ENCODE data around the gene GHRL. TPM values are rescaled to one million over a fixed set of nuclear protein-coding genes. Genes with fewer than 3 reads are reported as not detected.

The GHRL gene
- total RNA-seq, 1 experiment from 2014 or later = not detected

- Histone ChIP-seq H3K4me3 (no peak overlapping the region), H3K4me1 (replicated peaks; ENCODE audit: insufficient read depth) (no peaks in the 10 kb centered on the region), H3K79me2 (ENCODE audit: low read depth) (no peaks in the 10 kb centered on the region), H4K20me1 (ENCODE audit: insufficient read depth) (0 out of 2 replicates have a peak, but pooled peaks cover 7% of the 10 kb centered on the region), H3K9me3 (ENCODE audit: insufficient read depth, low read depth) (no peaks in the 10 kb centered on the region), H3K27me3 (ENCODE audit: insufficient read depth, low read depth) (no peaks in the 10 kb centered on the region), H3K36me3 (ENCODE audit: low read depth) (0 out of 2 replicates have a peak, but pooled peaks cover 9% of the 10 kb centered on the region), H3K27ac (no peak overlapping the region), H3K4me2 (no peak overlapping the region), H2AFZ (no peak overlapping the region), H3F3A (ENCODE audit: insufficient read depth, low read depth) (no peaks in the 10 kb centered on the region; the same call in 1 of the 2 replicates), H3K9me2 (ENCODE audit: insufficient read depth) (no peaks in the 10 kb centered on the region)
- intact Hi-C loops (cut with micrococcal nuclease; ENCODE audit: unreplicated experiment) = no loop called here
- TF ChIP-seq CTCF (conservative IDR thresholded peaks at IDR 0.05) (no peak), EZH2 (IDR thresholded peaks at IDR 0.05; ENCODE audit: low read depth) (no peak)
- DNase-seq = no peak
- no TSS peak for BruUV-seq (replicated peaks)
- ChIA-PET CTCF (interaction anchor here (0.6 kb wide), 1 partner anchor 74 kb away, joined by 4 read pairs; no protein-coding TSS in a partner anchor), POLR2A (ENCODE audit: unreplicated experiment) (interaction anchor here (0.5 to 0.6 kb wide), 3 partner anchors 10 to 138 kb away, joined by 4 to 10 read pairs (median 6); no protein-coding TSS in a partner anchor)
These were observed 6.6 kb downstream of the GHRL start for GRCh38 chr3:10286133-10286524.

GRCh38 chr3:10285272-10286132, 7.2 kb downstream of the GHRL start:
- Histone ChIP-seq H3K4me2 (no peak overlapping the region), H4K20me1 (ENCODE audit: insufficient read depth) (0 out of 2 replicates have a peak, but pooled peaks cover 7% of the 10 kb centered on the region), H3K4me3 (no peak overlapping the region), H3K9me3 (ENCODE audit: insufficient read depth, low read depth) (no peaks in the 10 kb centered on the region), H2AFZ (no peak overlapping the region), H3K4me1 (replicated peaks; ENCODE audit: insufficient read depth) (no peaks in the 10 kb centered on the region), H3K27me3 (ENCODE audit: insufficient read depth, low read depth) (no peaks in the 10 kb centered on the region), H3K9me2 (ENCODE audit: insufficient read depth) (no peaks in the 10 kb centered on the region), H3F3A (ENCODE audit: insufficient read depth, low read depth) (no peaks in the 10 kb centered on the region; the same call in 1 of the 2 replicates), H3K79me2 (ENCODE audit: low read depth) (no peaks in the 10 kb centered on the region), H3K27ac (no peak overlapping the region), H3K36me3 (ENCODE audit: low read depth) (peaks cover 9% of the 10 kb centered on the region; the same call in 1 of the 2 replicates)
- intact Hi-C loops (cut with micrococcal nuclease; ENCODE audit: unreplicated experiment) = no loop called here
- CTCF ChIA-PET = interaction anchor here (0.6 kb wide), 1 partner anchor 74 kb away, joined by 4 read pairs; no protein-coding TSS in a partner anchor
- POLR2A ChIA-PET (ENCODE audit: unreplicated experiment) = interaction anchor here (0.6 kb wide), 1 partner anchor 10 kb away, joined by 10 read pairs; no protein-coding TSS in a partner anchor
- no peak for TF ChIP-seq CTCF (conservative IDR thresholded peaks at IDR 0.05)
- no peak for TF ChIP-seq EZH2 (IDR thresholded peaks at IDR 0.05; ENCODE audit: low read depth)
- BruUV-seq (replicated peaks) = no TSS peak
- no peak for DNase-seq

- intact Hi-C loops (cut with micrococcal nuclease; ENCODE audit: unreplicated experiment) = no loop called here
- no peak overlapping the region for H3K4me3 ChIP-seq
- no peak for DNase-seq
- no peak for TF ChIP-seq EZH2 (IDR thresholded peaks at IDR 0.05; ENCODE audit: low read depth)
- TF ChIP-seq CTCF (conservative IDR thresholded peaks at IDR 0.05) = no peak
- H3K79me2 ChIP-seq (ENCODE audit: low read depth) = no peaks in the 10 kb centered on the region
- no peak overlapping the region for H3K27ac ChIP-seq
- H3K36me3 ChIP-seq (ENCODE audit: low read depth) = peaks cover 17% of the 10 kb centered on the region
- peaks cover 7% of the 10 kb centered on the region; the same call in 1 of the 2 replicates for H4K20me1 ChIP-seq (ENCODE audit: insufficient read depth)
- H3K9me2 ChIP-seq (ENCODE audit: insufficient read depth) = no peaks in the 10 kb centered on the region
- no peaks in the 10 kb centered on the region for H3K4me1 ChIP-seq (replicated peaks; ENCODE audit: insufficient read depth)
- POLR2A ChIA-PET (ENCODE audit: unreplicated experiment) = no interaction called here
- CTCF ChIA-PET = no interaction called here
- BruUV-seq (replicated peaks) = no TSS peak
- H2AFZ ChIP-seq = no peak overlapping the region
- H3K27me3 ChIP-seq (ENCODE audit: insufficient read depth, low read depth) = no peaks in the 10 kb centered on the region
- no peaks in the 10 kb centered on the region for H3K9me3 ChIP-seq (ENCODE audit: insufficient read depth, low read depth)
- no peaks in the 10 kb centered on the region; the same call in 1 of the 2 replicates for H3F3A ChIP-seq (ENCODE audit: insufficient read depth, low read depth)
- no peak overlapping the region for H3K4me2 ChIP-seq
These were observed 8.3 kb downstream of the GHRL start for GRCh38 chr3:10284496-10284895.

Data from PC-9 (cell line).